DMS114 treated with DMSO at 0.1 percent for 48 hours (cell line): ENCODE results near the gene PNLIP.
A peak's percentile ranks its signal among the peaks of the same experiment; 100 is the strongest.

ENCODE experiments used
- DNase-seq: peaks from one replicate; lab custom pipeline; 2025; ENCODE audit not compliant: unreplicated experiment; lab: John Stamatoyannopoulos, UW

The PNLIP gene

DNA sequence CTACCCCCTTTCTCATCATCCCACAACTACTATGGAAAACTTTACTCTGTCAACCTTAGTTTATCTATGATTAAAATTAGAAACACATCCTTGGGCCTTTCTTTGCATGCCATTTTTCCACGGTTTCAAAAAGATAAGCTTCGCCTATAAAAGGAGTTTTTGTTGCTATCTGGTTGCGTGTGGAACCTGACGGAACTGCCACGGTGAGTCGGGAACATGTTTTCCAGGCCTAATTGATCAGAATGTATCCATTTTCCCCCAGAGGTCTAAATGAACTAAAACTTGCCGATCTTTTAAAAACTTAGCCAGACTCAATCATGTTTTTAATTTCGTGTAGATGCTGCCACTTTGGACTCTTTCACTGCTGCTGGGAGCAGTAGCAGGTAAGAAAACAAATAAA, at the start of gene PNLIP:
Gene PNLIP (plus strand): TSS at position 176 of the 400 bp plus-strand sequence. CDS start 162 bp downstream, at position 338.
- DNase-seq, result no peak

DNA sequence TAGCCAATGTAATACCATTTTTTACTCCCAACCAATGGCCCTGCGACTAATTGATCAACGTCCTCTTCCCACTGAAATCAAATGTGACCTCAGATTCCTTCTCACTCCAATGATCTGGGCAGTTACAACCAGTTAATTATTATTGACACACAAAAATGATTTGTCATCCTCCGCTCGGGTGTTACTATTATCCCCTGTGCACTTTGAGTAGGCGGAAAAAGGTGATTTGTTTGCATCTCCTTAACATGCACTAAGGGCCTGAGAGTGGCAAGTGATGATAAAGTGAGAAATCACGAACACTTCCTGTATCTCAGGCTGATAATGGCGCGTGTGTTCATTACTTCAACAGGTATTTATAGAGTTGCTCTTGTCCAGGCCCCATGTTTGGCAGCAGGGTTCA, 40.9 kb upstream of the PNLIP start:
- DNase-seq, result no peak

GRCh38 chr10:116510565-116510964, 35.2 kb upstream of the PNLIP start:
- no peak for DNase-seq

DNA sequence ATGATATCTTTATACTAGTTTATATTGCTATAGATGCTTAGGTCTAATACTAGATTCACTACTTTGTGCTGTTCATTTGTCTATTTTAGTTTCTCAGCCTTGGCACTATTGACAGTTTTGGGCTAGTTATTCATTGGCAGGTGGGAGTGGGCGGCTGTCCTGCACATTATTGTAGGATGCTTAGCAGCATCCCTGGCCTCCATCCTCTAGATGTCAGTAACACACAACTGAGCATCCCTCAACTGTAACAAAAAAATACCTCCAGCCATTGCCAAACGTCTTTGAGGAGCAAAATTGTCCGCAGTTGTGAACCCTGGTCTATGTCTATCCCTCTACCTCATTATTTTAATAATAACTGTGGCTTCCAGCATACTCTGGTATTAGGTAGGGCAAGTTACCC, 34.4 kb upstream of the PNLIP start:
- no peak for DNase-seq

DNA sequence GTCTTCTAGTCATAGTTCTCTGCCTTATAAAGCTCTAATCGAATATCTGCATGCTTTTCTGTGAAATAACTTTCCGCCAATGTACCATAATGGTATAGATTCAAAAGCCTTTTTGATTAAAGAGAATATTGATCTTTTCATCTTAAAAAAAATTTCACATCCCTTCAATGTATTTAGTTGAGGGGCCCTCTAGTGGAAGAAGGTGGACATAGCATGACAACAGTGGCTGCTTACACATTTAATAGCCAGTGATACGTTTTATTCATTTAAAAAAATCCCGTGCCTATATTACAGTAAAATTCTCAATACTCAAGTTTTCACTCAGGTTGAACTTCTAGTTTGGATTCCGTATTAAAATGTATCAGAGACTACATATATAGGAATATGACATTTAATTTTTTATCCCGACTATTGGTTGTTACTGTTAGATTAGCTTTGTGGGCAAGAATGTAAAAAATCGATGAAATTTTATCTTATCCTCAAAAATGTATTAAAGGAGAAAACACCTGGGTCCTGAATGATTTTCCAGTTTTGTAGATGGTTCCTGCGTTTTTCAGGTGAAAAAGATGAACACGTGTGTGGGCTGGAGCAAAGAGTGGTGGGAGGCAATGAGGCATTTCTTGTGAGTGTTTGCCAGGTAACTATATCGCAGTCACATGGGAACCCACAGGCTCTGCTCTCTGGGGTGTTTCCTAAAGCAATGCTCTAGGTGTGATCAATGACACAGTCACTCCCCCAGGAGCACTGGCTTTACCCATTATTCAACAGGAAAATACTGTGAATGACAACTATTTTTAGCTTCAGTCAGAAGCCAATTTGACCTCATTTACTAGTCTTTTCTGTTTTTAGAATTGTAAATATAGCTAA, 24.1 kb upstream of the PNLIP start:
- peak; percentile 54 for DNase-seq

GRCh38 chr10:116522803-116523381, 22.8 kb upstream of the PNLIP start:
- DNase-seq, result no peak

GRCh38 chr10:116524736-116525135, 21.0 kb upstream of the PNLIP start:
- no peak for DNase-seq

DNA sequence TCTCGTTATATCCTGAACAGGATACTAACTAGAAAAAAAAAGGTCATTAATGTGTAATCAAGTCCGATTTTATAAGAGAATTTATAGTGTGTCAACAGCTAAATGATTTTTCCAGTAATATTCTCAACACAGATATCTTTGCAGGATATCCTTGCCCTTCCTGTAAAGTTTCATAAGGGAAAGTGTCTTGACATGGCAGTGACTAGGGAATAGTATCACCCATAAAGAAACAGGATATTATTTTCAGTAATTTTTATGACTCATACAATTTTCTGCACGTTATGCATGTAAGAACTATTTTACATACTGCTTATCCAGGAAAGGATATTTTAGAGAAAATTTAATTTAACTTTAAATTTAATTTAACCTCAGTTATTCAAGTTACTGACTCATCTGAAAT, 19.5 kb upstream of the PNLIP start:
- no peak for DNase-seq

DNA sequence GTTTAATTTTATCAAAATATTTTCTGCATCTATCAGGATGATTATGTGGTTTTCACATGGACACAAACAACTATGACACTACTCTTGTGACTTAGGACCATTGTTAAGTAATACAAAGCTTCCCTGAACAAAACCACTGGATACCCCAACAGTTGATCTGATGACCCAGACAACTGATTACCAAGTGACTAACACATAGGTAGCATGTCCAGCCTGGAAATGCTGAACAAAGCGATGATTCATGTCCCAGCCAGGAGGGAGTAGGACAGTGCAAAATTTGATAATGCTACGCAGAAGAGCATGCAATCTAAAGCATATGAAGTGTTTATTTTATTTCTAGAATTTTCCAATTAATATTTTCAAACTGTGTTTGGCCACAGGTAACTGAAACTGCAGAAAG, 8.9 kb upstream of the PNLIP start:
- no peak for DNase-seq

- no peak for DNase-seq
These were observed 7.3 kb upstream of the PNLIP start for GRCh38 chr10:116538456-116538855.

DNA sequence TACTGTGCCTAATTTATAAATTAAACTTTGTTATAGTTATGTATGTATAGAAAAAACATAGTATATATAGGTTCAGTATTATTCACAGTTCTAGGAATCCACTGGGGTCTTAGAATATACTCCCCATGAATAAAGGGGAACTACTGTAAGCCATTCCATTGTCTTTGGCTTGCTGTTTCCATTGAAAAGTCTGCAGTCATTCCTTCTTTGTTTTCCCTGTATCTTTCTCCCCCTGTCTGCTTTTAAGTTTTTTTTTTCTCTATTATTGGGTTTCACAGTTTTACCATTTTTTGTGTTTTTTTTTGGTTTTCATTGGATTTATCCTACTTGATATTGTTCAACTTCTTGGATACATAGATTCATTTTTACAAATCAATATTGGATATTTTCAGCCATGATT, 6.7 kb upstream of the PNLIP start:
- no peak for DNase-seq

- no peak for DNase-seq
These were observed 4.9 kb upstream of the PNLIP start for GRCh38 chr10:116540814-116541213.

DNA sequence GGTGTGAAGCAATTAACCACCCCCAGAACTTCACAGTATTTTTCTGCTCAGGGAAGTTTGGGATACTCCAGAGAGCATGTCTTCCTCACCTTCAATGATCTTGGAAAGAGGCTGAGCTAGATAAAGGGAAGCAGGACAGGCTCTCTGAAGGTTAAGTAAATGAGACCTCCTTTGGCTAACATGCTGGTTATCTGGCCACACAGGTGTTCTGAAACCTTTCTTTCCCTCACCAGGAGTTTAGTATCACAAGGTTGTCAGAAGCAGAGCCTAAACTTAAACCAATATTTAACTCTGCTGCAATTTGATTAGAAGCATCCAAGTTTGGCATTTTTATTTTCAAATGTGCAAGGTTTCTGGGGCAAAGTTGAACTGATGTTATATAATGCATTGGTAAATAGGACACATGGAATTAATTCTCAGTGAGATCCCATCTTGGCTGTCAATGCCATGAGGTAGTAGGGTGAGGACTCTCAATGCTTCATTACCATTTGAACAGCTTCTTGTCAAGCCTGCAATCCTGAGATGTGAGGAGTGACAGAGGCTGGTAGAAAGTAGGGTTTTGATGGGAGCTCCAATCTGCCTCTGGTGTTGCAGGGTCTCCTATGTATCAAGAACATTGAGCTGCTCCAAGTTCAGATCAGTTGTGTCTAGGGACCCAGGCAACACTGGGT, 3.6 kb upstream of the PNLIP start:
- no peak for DNase-seq

DNA sequence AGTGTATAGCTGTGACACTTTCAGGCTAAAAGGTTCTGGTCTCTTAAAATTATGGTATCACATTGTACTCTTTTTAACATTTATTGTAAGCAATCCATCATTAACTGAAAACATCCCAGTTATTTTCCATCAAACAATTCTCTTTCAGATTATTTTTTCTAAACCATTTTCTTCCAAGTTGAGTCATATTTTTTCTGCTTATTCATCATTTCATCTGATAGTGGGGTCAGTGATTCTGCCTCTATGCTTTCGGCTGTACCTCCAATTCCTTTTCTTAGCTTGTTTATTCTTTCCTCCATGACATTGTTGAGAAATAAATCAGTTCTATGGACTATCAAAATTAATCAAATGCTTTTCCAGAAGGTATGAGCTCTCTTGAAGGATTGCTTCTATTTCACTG, 609 bp upstream of the PNLIP start:
- DNase-seq, result no peak

DNA sequence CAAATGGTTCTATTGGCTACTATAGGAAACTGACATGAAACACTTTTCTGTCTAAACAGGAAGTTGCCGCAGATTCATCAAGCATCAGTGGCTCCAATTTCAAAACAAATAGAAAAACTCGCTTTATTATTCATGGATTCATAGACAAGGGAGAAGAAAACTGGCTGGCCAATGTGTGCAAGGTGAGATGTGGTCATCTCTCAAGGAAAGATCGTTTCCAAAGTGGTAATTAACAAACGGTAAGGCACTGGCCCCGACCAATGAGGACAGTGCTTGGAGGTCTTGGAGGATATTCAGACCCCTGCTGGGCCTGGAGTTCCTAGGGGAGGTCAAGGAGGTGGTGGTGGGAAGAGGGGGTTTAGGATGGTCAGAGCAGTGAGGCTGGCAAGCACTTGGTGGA, 2.6 kb downstream of the PNLIP start:
- no peak for DNase-seq

DNA sequence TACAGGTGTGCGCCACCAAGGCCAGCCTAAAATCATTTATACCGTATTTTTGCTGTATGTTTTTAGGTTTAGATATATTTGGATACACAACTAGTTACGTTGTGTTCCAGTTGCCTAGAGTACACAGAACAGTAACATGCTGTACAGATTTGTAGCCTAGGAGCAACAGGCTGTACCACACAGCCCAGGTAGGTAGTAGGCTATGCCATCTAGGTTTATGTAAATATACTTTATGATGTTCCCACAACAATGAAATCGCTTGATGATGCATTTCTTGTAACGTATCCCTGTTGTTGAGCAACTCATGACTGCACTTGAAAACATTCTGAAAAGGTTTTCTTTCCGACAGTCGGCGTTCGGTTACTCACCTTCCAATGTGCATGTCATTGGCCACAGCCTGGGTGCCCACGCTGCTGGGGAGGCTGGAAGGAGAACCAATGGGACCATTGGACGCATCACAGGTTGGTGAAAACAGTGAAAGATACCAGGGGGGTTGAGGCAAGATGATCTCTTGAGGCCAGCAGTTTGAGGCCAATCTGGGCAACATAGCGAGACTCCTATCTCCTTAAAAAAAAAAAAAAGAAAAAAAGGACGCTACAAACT, 7.7 kb downstream of the PNLIP start:
- no peak for DNase-seq

DNA sequence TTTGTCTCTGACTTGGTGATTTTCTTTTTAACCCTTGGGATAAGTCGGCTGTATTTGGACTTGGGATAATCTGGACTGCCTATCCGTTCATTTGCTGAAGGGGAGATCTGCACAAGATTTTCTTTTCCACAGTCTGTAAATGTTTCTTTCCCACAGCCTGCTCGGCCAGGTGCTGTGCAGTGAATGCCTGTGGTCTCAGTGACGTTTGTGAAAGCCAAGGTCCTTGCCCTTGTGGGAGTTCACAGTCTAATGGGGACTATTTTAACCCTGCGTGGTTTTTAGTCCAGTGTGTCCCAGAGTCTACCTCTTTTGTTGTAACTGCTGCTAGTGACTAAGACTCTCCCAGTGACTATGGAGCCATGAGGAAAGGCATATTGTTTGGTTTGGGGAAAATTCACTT, 8.9 kb downstream of the PNLIP start:
- no peak for DNase-seq

GRCh38 chr10:116555880-116556279, 10.1 kb downstream of the PNLIP start:
- DNase-seq, result no peak

DNA sequence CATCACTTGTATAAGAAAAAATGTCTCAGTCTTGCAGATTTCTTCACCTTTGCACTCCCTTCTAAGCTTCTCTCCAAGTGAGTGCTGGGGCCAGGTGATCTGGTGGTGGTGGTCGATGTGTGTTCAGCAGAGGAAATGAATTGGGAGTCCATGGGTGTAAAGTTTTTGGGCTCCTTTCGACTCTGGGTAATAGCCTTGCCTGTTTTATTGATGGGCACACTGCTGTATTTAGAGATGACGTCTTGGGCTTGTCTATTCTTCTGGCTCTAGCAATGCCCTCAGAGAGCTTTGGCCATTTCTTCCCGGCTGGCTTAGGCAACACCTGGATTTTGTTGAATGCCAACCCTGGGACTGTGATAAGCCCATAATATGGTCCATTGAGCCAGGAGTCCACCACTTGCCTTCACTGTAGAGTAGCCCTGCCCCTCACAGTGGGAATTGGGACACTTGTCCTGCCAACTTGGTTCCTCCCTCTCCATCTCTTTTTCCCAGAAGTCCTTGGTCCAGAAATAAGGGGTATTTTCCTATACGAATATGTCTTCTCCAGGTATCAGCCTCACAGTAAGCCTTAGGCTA, 11.7 kb downstream of the PNLIP start:
- DNase-seq, result no peak

DNA sequence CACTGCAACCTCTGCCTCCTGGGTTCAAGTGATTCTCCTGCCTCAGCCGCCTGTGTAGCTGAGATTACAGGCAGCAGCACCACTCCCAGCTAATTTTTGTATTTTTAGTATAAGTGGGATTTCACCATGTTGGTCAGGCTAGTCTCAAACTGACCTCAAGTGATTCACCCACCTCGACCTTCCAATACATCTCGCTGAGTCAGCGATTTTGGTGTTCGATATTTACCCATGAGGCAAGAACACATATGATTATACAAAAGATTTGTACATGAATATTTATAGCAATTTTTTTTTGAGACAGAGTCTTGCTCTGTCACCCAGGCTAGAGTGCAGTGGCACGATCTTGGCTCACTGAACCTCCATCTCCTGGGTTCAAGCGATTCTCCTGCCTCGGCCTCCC, 19.8 kb downstream of the PNLIP start:
- DNase-seq, result no peak

DNA sequence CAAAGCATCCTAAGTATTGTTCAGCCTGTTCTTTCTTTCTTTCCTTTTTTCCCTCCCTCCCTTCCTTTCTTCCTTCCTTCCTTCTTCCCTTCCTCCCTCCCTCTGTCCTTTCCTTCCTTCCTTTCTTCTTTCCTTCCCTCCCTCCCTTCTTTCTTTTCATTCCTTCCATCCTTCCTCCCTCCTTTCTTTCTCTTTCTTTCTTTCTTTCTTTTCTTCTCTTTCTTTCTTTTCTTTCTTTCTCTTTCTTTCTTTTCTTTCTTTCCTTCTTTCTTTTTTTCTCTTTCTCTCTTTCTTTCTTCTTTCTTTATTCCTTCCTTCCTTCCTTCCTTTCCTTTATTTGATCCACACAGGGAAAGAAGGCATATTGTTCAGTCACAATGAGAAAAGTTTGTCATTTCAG, 21.2 kb downstream of the PNLIP start:
- no peak for DNase-seq
